Measurements from ENCODE around the gene NCKAP5.
A peak's percentile ranks its signal among the peaks of the same experiment; 100 is the strongest.

The NCKAP5 gene

GRCh38 chr2:132797071-132797470 is 771.2 kb downstream of the NCKAP5 start:
- no peak for DNase-seq (ENCODE audit: low spot score)

GRCh38 chr2:132795220-132795619 is 773.0 kb downstream of the NCKAP5 start:
- no peak for DNase-seq (ENCODE audit: low spot score)

- no peak for DNase-seq (ENCODE audit: low spot score)
These were observed 774.7 kb downstream of the NCKAP5 start for GRCh38 chr2:132793532-132793931.

GRCh38 chr2:132790207-132790785 is 778.0 kb downstream of the NCKAP5 start:
- no peak for DNase-seq (ENCODE audit: low spot score)

GRCh38 chr2:132789066-132789465 is 779.2 kb downstream of the NCKAP5 start:
- DNase-seq (ENCODE audit: low spot score): no peak

- no peak for DNase-seq (ENCODE audit: low spot score)
These were observed 779.9 kb downstream of the NCKAP5 start for GRCh38 chr2:132788310-132788838.

GRCh38 chr2:132783883-132784282 is 784.4 kb downstream of the NCKAP5 start:
- DNase-seq (ENCODE audit: low spot score): no peak

- peak; percentile 55 for DNase-seq (ENCODE audit: low spot score)
These were observed 786.0 kb downstream of the NCKAP5 start for GRCh38 chr2:132782176-132782783.

GRCh38 chr2:132780651-132781050 is 787.6 kb downstream of the NCKAP5 start:
- no peak for DNase-seq (ENCODE audit: low spot score)

- DNase-seq (ENCODE audit: low spot score): no peak
These were observed 789.0 kb downstream of the NCKAP5 start for GRCh38 chr2:132779206-132779721.

- no peak for DNase-seq (ENCODE audit: low spot score)
These were observed 792.0 kb downstream of the NCKAP5 start for GRCh38 chr2:132776287-132776686.

- no peak for DNase-seq (ENCODE audit: low spot score)
These were observed 794.1 kb downstream of the NCKAP5 start for GRCh38 chr2:132774189-132774588.

- DNase-seq (ENCODE audit: low spot score): no peak
These were observed 794.9 kb downstream of the NCKAP5 start for GRCh38 chr2:132773331-132773730.

- DNase-seq (ENCODE audit: low spot score): no peak
These were observed 795.9 kb downstream of the NCKAP5 start for GRCh38 chr2:132772340-132772739.

GRCh38 chr2:132766573-132766972 is 801.7 kb downstream of the NCKAP5 start:
- no peak for DNase-seq (ENCODE audit: low spot score)

- no peak for DNase-seq (ENCODE audit: low spot score)
These were observed 806.8 kb downstream of the NCKAP5 start for GRCh38 chr2:132761437-132761836.

- DNase-seq (ENCODE audit: low spot score): no peak
These were observed 807.3 kb downstream of the NCKAP5 start for GRCh38 chr2:132760971-132761370.

GRCh38 chr2:132760405-132760804 is 807.9 kb downstream of the NCKAP5 start:
- DNase-seq (ENCODE audit: low spot score): no peak

GRCh38 chr2:132758995-132759394 is 809.3 kb downstream of the NCKAP5 start:
- no peak for DNase-seq (ENCODE audit: low spot score)

- no peak for DNase-seq (ENCODE audit: low spot score)
These were observed 810.6 kb downstream of the NCKAP5 start for GRCh38 chr2:132757676-132758075.

- no peak for DNase-seq (ENCODE audit: low spot score)
These were observed 811.2 kb downstream of the NCKAP5 start for GRCh38 chr2:132757002-132757589.

GRCh38 chr2:132754867-132755472 is 813.3 kb downstream of the NCKAP5 start:
- DNase-seq (ENCODE audit: low spot score): no peak

GRCh38 chr2:132754392-132754791 is 813.9 kb downstream of the NCKAP5 start:
- no peak for DNase-seq (ENCODE audit: low spot score)
